ENCODE data around the gene CNOT2.

The CNOT2 gene

GRCh38 chr12:70251226-70251625, 8.0 kb downstream of the CNOT2 start:
- DNase-seq (ENCODE audit: low read depth in 2 of 2): no peak

- no peak for DNase-seq (ENCODE audit: low read depth in 2 of 2)
Measured at GRCh38 chr12:70251661-70252060, 8.4 kb downstream of the CNOT2 start.

- DNase-seq (ENCODE audit: low read depth in 2 of 2): no peak
Measured at GRCh38 chr12:70252832-70253231, 9.6 kb downstream of the CNOT2 start.

GRCh38 chr12:70254225-70254624, 11.0 kb downstream of the CNOT2 start:
- no peak for DNase-seq (ENCODE audit: low read depth in 2 of 2)

- no peak for DNase-seq (ENCODE audit: low read depth in 2 of 2)
Measured at GRCh38 chr12:70254846-70255245, 11.6 kb downstream of the CNOT2 start.

- DNase-seq (ENCODE audit: low read depth in 2 of 2): no peak
Measured at GRCh38 chr12:70255311-70255710, 12.1 kb downstream of the CNOT2 start.

GRCh38 chr12:70258605-70259403, 15.6 kb downstream of the CNOT2 start:
- no peak for DNase-seq (ENCODE audit: low read depth in 2 of 2)

GRCh38 chr12:70260646-70261045, 17.4 kb downstream of the CNOT2 start:
- DNase-seq (ENCODE audit: low read depth in 2 of 2): no peak

GRCh38 chr12:70264067-70264867, 21.0 kb downstream of the CNOT2 start:
- no peak for DNase-seq (ENCODE audit: low read depth in 2 of 2)

- DNase-seq (ENCODE audit: low read depth in 2 of 2): no peak
Measured at GRCh38 chr12:70265132-70265531, 21.9 kb downstream of the CNOT2 start.

- no peak for DNase-seq (ENCODE audit: low read depth in 2 of 2)
Measured at GRCh38 chr12:70267550-70267949, 24.3 kb downstream of the CNOT2 start.

GRCh38 chr12:70268972-70269371, 25.7 kb downstream of the CNOT2 start:
- DNase-seq (ENCODE audit: low read depth in 2 of 2): no peak

GRCh38 chr12:70270108-70270507, 26.9 kb downstream of the CNOT2 start:
- DNase-seq (ENCODE audit: low read depth in 2 of 2): no peak

- DNase-seq (ENCODE audit: low read depth in 2 of 2): no peak
Measured at GRCh38 chr12:70271025-70271424, 27.8 kb downstream of the CNOT2 start.

- no peak for DNase-seq (ENCODE audit: low read depth in 2 of 2)
Measured at GRCh38 chr12:70272510-70272909, 29.3 kb downstream of the CNOT2 start.

GRCh38 chr12:70275045-70275444, 31.8 kb downstream of the CNOT2 start:
- no peak for DNase-seq (ENCODE audit: low read depth in 2 of 2)

GRCh38 chr12:70277973-70278372, 34.7 kb downstream of the CNOT2 start:
- DNase-seq (ENCODE audit: low read depth in 2 of 2): no peak

GRCh38 chr12:70278945-70279344, 35.7 kb downstream of the CNOT2 start:
- DNase-seq (ENCODE audit: low read depth in 2 of 2): no peak

- DNase-seq (ENCODE audit: low read depth in 2 of 2): no peak
Measured at GRCh38 chr12:70283232-70283631, 40.0 kb downstream of the CNOT2 start.

- DNase-seq (ENCODE audit: low read depth in 2 of 2): no peak
Measured at GRCh38 chr12:70288817-70289216, 45.6 kb downstream of the CNOT2 start.

GRCh38 chr12:70290116-70290515, 46.9 kb downstream of the CNOT2 start:
- DNase-seq (ENCODE audit: low read depth in 2 of 2): no peak

- no peak for DNase-seq (ENCODE audit: low read depth in 2 of 2)
Measured at GRCh38 chr12:70292017-70292776, 49.0 kb downstream of the CNOT2 start.
